GM18517 (cell line): Measurements from ENCODE around the gene TMEM250.

Experiments used
- ATAC-seq: cut with Tn5 transposase; IDR thresholded peaks from one replicate; pipeline ENCODE4 v1.9.1; 2021; ENCODE audit warnings: mild to moderate bottlenecking, moderate library complexity; ENCODE audit not compliant: unreplicated experiment

TMEM250 gene

GRCh38 chr9:136147890-136148714 is 29.4 kb upstream of the TMEM250 start:
- ATAC-seq, result no peak

GRCh38 chr9:136147038-136147889 is 28.6 kb upstream of the TMEM250 start:
- no peak for ATAC-seq

GRCh38 chr9:136146126-136147037 is 27.7 kb upstream of the TMEM250 start:
- ATAC-seq, result no peak

- no peak for ATAC-seq
These were observed 26.9 kb upstream of the TMEM250 start for GRCh38 chr9:136145580-136145979.

- no peak for ATAC-seq
These were observed 25.8 kb upstream of the TMEM250 start for GRCh38 chr9:136144450-136144849.

GRCh38 chr9:136143215-136144001 is 24.7 kb upstream of the TMEM250 start:
- ATAC-seq, result no peak

GRCh38 chr9:136142859-136143214 is 24.2 kb upstream of the TMEM250 start:
- no peak for ATAC-seq

- no peak for ATAC-seq
These were observed 23.7 kb upstream of the TMEM250 start for GRCh38 chr9:136142414-136142796.

GRCh38 chr9:136141682-136142413 is 23.2 kb upstream of the TMEM250 start:
- no peak for ATAC-seq

GRCh38 chr9:136140966-136141365 is 22.3 kb upstream of the TMEM250 start:
- no peak for ATAC-seq

- ATAC-seq, result no peak
These were observed 21.4 kb upstream of the TMEM250 start for GRCh38 chr9:136140046-136140445.

GRCh38 chr9:136138566-136138965 is 19.9 kb upstream of the TMEM250 start:
- no peak for ATAC-seq

GRCh38 chr9:136137321-136138265 is 18.9 kb upstream of the TMEM250 start:
- no peak for ATAC-seq

GRCh38 chr9:136136127-136136925 is 17.7 kb upstream of the TMEM250 start:
- ATAC-seq, result no peak

- no peak for ATAC-seq
These were observed 16.9 kb upstream of the TMEM250 start for GRCh38 chr9:136135326-136136126.

- no peak for ATAC-seq
These were observed 15.3 kb upstream of the TMEM250 start for GRCh38 chr9:136133959-136134484.
